CD4-positive, alpha-beta T cell (primary cell): Measurements from ENCODE around the gene BCAS1. TPM values are rescaled to one million over a fixed set of nuclear protein-coding genes. Genes with fewer than 3 reads are reported as not detected.

ENCODE experiments used
- ATAC-seq: fragments of 200-7000 bp; cut with Tn5 transposase; one replicate; pipeline ENCODE4 v1.10.0; 2022; ENCODE audit warnings: mild to moderate bottlenecking; ENCODE audit not compliant: poor library complexity
- CTCF ChIA-PET: fragments of 350-600 bp; sonication (Branson Sonifier 250); formaldehyde crosslinking; loops from one replicate; lab custom pipeline; 2021; ENCODE audit warnings: antibody characterized with exemption, inconsistent platforms; lab: Charles Lee
- POLR2A ChIA-PET: fragments of 350-600 bp; sonication (Branson Sonifier 250); formaldehyde crosslinking; loops from one replicate; lab custom pipeline; 2021; ENCODE audit warnings: antibody characterized with exemption, inconsistent platforms; lab: Charles Lee
- DNase-seq, 14 experiments: peaks; one replicate each; pipeline ENCODE4 v3.0.0-alpha.2; 2013 to 2020; ENCODE audit warnings: mixed read lengths in 2 of 14
- H3K27ac ChIP-seq, 2 donors: one replicate each; pipeline versions ENCODE4 v1.5.1 to v1.7.0; 2013; ENCODE audit warnings: low read length in 2 of 2, low read depth in 1 of 2, mild to moderate bottlenecking in 1 of 2
- H3K27me3 ChIP-seq, 2 experiments: 1 replicate in 1 of 2; 2 replicates in 1 of 2; pipeline versions ENCODE4 v1.6.1 to v1.7.0; 2013; ENCODE audit warnings: low read length in 2 of 2, control low read depth in 1 of 2, mild to moderate bottlenecking in 1 of 2, moderate library complexity in 1 of 2; ENCODE audit not compliant: insufficient read depth in 2 of 2, control insufficient read depth in 1 of 2
- H3K36me3 ChIP-seq: one replicate; pipeline ENCODE4 v1.6.1; 2013; ENCODE audit warnings: low read length, control low read depth; ENCODE audit not compliant: insufficient read depth
- H3K4me1 ChIP-seq: one replicate; pipeline ENCODE4 v1.6.1; 2013; ENCODE audit warnings: low read length, control low read depth; ENCODE audit not compliant: insufficient read depth
- H3K4me3 ChIP-seq: one replicate; pipeline ENCODE4 v1.5.1; 2013; ENCODE audit warnings: mild to moderate bottlenecking, low read length, moderate library complexity
- H3K9me3 ChIP-seq, 2 experiments: 1 replicate in 1 of 2; 2 replicates in 1 of 2; pipeline versions ENCODE4 v1.6.1 to v1.7.0; 2013; ENCODE audit warnings: low read length in 2 of 2, mild to moderate bottlenecking in 2 of 2, control low read depth in 1 of 2, moderate library complexity in 1 of 2; ENCODE audit not compliant: control insufficient read depth in 1 of 2, insufficient read depth in 1 of 2
- H3K27ac Mint-ChIP-seq: one replicate; pipeline ENCODE4 v1.8.0; 2020; ENCODE audit warnings: mixed read lengths
- H3K27me3 Mint-ChIP-seq: one replicate; pipeline ENCODE4 v1.8.0; 2021; ENCODE audit warnings: mixed read lengths
- H3K36me3 Mint-ChIP-seq: one replicate; pipeline ENCODE4 v1.8.0; 2021; ENCODE audit warnings: low read depth, mixed read lengths
- H3K4me1 Mint-ChIP-seq: one replicate; pipeline ENCODE4 v1.8.0; 2021; ENCODE audit warnings: low read depth, mixed read lengths
- H3K4me3 Mint-ChIP-seq: one replicate; pipeline ENCODE4 v1.8.0; 2020; ENCODE audit warnings: mild to moderate bottlenecking, mixed read lengths
- H3K9me3 Mint-ChIP-seq: one replicate; pipeline ENCODE4 v1.8.0; 2020; ENCODE audit warnings: mixed read lengths
- CTCF ChIP-seq: fragments of 200-600 bp; IDR thresholded peaks from one replicate; pipeline ENCODE4 v1.8.0; 2022; ENCODE audit warnings: antibody characterized with exemption, mild to moderate bottlenecking
- intact Hi-C, 2 experiments: fragments of 100-400 bp; cut with DNase I in 1 of 2; cut with micrococcal nuclease in 1 of 2; formaldehyde crosslinking; loops; one replicate each; pipeline versions ENCODE4 v1.15.1 to v1.9.0; 2023 to 2025; cut with DNase I, micrococcal nuclease
- total RNA-seq, 174 experiments: library from RNA in 2 of 174; stranded (reverse) in 2 of 174; gene quantifications; one replicate each; pipeline ENCODE4 v1.2.3 and lab custom pipeline; 2021 to 2026

BCAS1 gene
- total RNA-seq, 2 experiments from 2014 or later: 0.20 to 0.27 TPM

DNA sequence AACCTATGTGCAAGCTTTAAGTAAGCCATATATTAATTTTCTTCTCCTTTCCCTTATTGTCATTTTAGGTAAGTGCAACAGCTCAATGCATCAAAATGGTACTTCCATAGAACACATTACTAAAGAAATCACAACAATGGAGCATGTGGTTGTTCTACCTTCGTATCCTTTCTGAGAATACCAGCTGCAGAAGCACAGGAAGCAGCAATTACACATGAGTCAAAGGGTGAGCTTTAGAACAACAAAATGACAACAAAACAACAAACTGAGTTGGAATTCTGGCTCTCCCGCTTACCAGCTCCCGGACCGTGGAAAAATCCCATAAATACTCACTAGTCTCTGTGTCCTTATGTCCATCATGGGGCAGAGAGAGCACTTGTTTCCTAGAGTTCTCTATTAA is 108.9 kb downstream of the BCAS1 start:
- POLR2A ChIA-PET: no interaction called here
- no peaks in the 10 kb centered on the region for H3K9me3 ChIP-seq
- Mint-ChIP-seq H3K27ac (no peak overlapping the region), H3K36me3 (no peaks in the 10 kb centered on the region), H3K27me3 (peaks cover 6% of the 10 kb centered on the region), H3K9me3 (no peaks in the 10 kb centered on the region), H3K4me1 (no peaks in the 10 kb centered on the region), H3K4me3 (no peak overlapping the region)
- DNase-seq (no peak), ATAC-seq (no peak)
- no peaks in the 10 kb centered on the region for H3K4me1 ChIP-seq
- H3K27me3 ChIP-seq: peaks cover 0 to 4% of the 10 kb centered on the region in 2 experiments
- no peak for TF ChIP-seq CTCF
- intact Hi-C loops: no loop called here
- H3K36me3 ChIP-seq: no peaks in the 10 kb centered on the region
- CTCF ChIA-PET: interaction anchor here (1.1 kb wide), 1 partner anchor 12 kb away, joined by 3 read pairs; no protein-coding TSS in a partner anchor
- no peak overlapping the region for H3K4me3 ChIP-seq
- no peak overlapping the region for H3K27ac ChIP-seq

- no peak overlapping the region for H3K27ac Mint-ChIP-seq
- no peaks in the 10 kb centered on the region for H3K4me1 Mint-ChIP-seq
- Histone ChIP-seq H3K9me3 (no peaks in the 10 kb centered on the region), H3K4me1 (no peaks in the 10 kb centered on the region), H3K36me3 (no peaks in the 10 kb centered on the region), H3K4me3 (no peak overlapping the region), H3K27ac (no peak overlapping the region), H3K27me3 (peaks cover 0 to 4% of the 10 kb centered on the region in 2 experiments)
- peaks cover 6% of the 10 kb centered on the region for H3K27me3 Mint-ChIP-seq
- CTCF ChIA-PET: interaction anchor here (0.7 to 1.1 kb wide), 2 partner anchors 11 to 172 kb away, joined by 3 read pairs; no protein-coding TSS in a partner anchor
- H3K4me3 Mint-ChIP-seq: no peak overlapping the region
- POLR2A ChIA-PET: no interaction called here
- no peaks in the 10 kb centered on the region for H3K9me3 Mint-ChIP-seq
- ATAC-seq (no peak), DNase-seq (no peak)
- no peak for TF ChIP-seq CTCF
- H3K36me3 Mint-ChIP-seq: no peaks in the 10 kb centered on the region
- intact Hi-C loops: no loop called here
Observed at GRCh38 chr20:53960579-53961272, 109.7 kb downstream of the BCAS1 start.

- intact Hi-C loops: no loop called here
- Mint-ChIP-seq H3K4me3 (no peak overlapping the region), H3K27me3 (peaks cover 6% of the 10 kb centered on the region), H3K27ac (no peak overlapping the region), H3K36me3 (no peaks in the 10 kb centered on the region), H3K4me1 (no peaks in the 10 kb centered on the region), H3K9me3 (no peaks in the 10 kb centered on the region)
- no peak for ATAC-seq
- TF ChIP-seq CTCF: no peak
- H3K9me3 ChIP-seq: no peaks in the 10 kb centered on the region
- POLR2A ChIA-PET: no interaction called here
- no peak for DNase-seq
- H3K4me3 ChIP-seq: no peak overlapping the region
- H3K27ac ChIP-seq: no peak overlapping the region
- CTCF ChIA-PET: interaction anchor here (0.7 kb wide), 1 partner anchor 171 kb away, joined by 3 read pairs; no protein-coding TSS in a partner anchor
- no peaks in the 10 kb centered on the region for H3K36me3 ChIP-seq
- no peaks in the 10 kb centered on the region for H3K4me1 ChIP-seq
- peaks cover 0 to 4% of the 10 kb centered on the region in 2 experiments for H3K27me3 ChIP-seq
Observed at GRCh38 chr20:53959911-53960578, 110.3 kb downstream of the BCAS1 start.
